ENCODE measurements around the gene GPR152. TPM values are rescaled to one million over a fixed set of nuclear protein-coding genes. Genes with fewer than 3 reads are reported as not detected.
A peak's percentile ranks its signal among the peaks of the same experiment; 100 is the strongest.

GPR152 gene
- polyA plus RNA-seq, 3 donors, result not detected

- Histone ChIP-seq H3K9ac (ENCODE audit: insufficient read depth, low read length, poor library complexity, severe bottlenecking) (peak overlapping the region; percentile 64), H3K27me3 (ENCODE audit: control insufficient read depth in 2 of 2, insufficient read depth in 2 of 2, low read length in 2 of 2) (peaks cover 1 to 48% of the 10 kb centered on the region in 2 donors), H3K4me1 (ENCODE audit: control insufficient read depth in 1 of 2, insufficient read depth in 2 of 2, low read length in 2 of 2) (peaks cover 31 to 52% of the 10 kb centered on the region in 2 donors), H3K4me2 (replicated peaks; ENCODE audit: extremely low read depth, low read length, poor library complexity, severe bottlenecking) (peak overlapping the region; percentile 89), H3K27ac (ENCODE audit: low read depth in 1 of 2, low read length in 2 of 2) (no peak overlapping the region), H2AFZ (ENCODE audit: insufficient read depth, low read depth, low read length, poor library complexity, severe bottlenecking) (peak overlapping the region; percentile 86), H3K9me3 (replicated peaks in 1 of 2; ENCODE audit: control insufficient read depth in 1 of 2, insufficient read depth in 1 of 2, low read length in 2 of 2) (no peaks in the 10 kb centered on the region), H3K36me3 (replicated peaks in 1 of 2; ENCODE audit: control insufficient read depth in 1 of 2, insufficient read depth in 2 of 2, low read length in 2 of 2) (no peaks in the 10 kb centered on the region), H3K79me2 (ENCODE audit: insufficient read depth, low read length) (no peaks in the 10 kb centered on the region), H4K20me1 (ENCODE audit: insufficient read depth, low read length) (no peaks in the 10 kb centered on the region), H3K4me3 (replicated peaks in 1 of 3; ENCODE audit: low read depth in 2 of 3, low read length in 3 of 3) (peak overlapping the region; percentile 0 to 76 (median 24))
- no peak for DNase-seq
- no peak for TF ChIP-seq CTCF (IDR thresholded peaks at IDR 0.05)
- peaks cover 4 to 8% of the 10 kb centered on the region in 2 donors for H3K36me3 Mint-ChIP-seq
- H3K27me3 Mint-ChIP-seq (ENCODE audit: low read depth in 3 of 3), result peaks cover 28 to 49% (median 41%) of the 10 kb centered on the region in 3 donors
- H3K9me3 Mint-ChIP-seq, result peaks cover 0 to 9% (median 2%) of the 10 kb centered on the region in 7 donors
- H3K4me3 Mint-ChIP-seq, result peak overlapping the region; percentile 72 to 82
- no peak overlapping the region for H3K27ac Mint-ChIP-seq
- H3K4me1 Mint-ChIP-seq, result peaks cover 32% of the 10 kb centered on the region
- intact Hi-C loops (cut with micrococcal nuclease), result no loop called here
- WGBS (ENCODE audit: insufficient coverage), result 45% methylated on average over 14 of the region's 15 CpGs
Measured at GRCh38 chr11:67420147-67420645, 32.3 kb downstream of the GPR152 start.

GRCh38 chr11:67419325-67420049 is 33.0 kb downstream of the GPR152 start:
- Mint-ChIP-seq H3K4me1 (peaks cover 35% of the 10 kb centered on the region), H3K27me3 (ENCODE audit: low read depth in 3 of 3) (peaks cover 34 to 57% (median 48%) of the 10 kb centered on the region in 3 donors), H3K36me3 (peaks cover 4 to 8% of the 10 kb centered on the region in 2 donors), H3K27ac (peak overlapping the region in 1 of 7 donors; percentile 8), H3K4me3 (peak overlapping the region; percentile 31 to 82), H3K9me3 (peaks cover 0 to 9% (median 4%) of the 10 kb centered on the region in 7 donors)
- H2AFZ ChIP-seq (ENCODE audit: insufficient read depth, low read depth, low read length, poor library complexity, severe bottlenecking), result peak overlapping the region; percentile 35
- no peak overlapping the region for H3K27ac ChIP-seq (ENCODE audit: low read depth in 1 of 2, low read length in 2 of 2)
- no peak for DNase-seq
- no peaks in the 10 kb centered on the region for H4K20me1 ChIP-seq (ENCODE audit: insufficient read depth, low read length)
- WGBS (ENCODE audit: insufficient coverage), result 89% methylated on average over 19 of the region's 21 CpGs
- H3K9ac ChIP-seq (ENCODE audit: insufficient read depth, low read length, poor library complexity, severe bottlenecking), result no peak overlapping the region
- H3K27me3 ChIP-seq (ENCODE audit: control insufficient read depth in 2 of 2, insufficient read depth in 2 of 2, low read length in 2 of 2), result peaks cover 6 to 55% of the 10 kb centered on the region in 2 donors
- TF ChIP-seq CTCF (IDR thresholded peaks at IDR 0.05), result no peak
- H3K4me1 ChIP-seq (ENCODE audit: control insufficient read depth in 1 of 2, insufficient read depth in 2 of 2, low read length in 2 of 2), result peaks cover 35 to 56% of the 10 kb centered on the region in 2 donors
- H3K36me3 ChIP-seq (replicated peaks in 1 of 2; ENCODE audit: control insufficient read depth in 1 of 2, insufficient read depth in 2 of 2, low read length in 2 of 2), result no peaks in the 10 kb centered on the region
- peak overlapping the region; percentile 45 for H3K4me2 ChIP-seq (replicated peaks; ENCODE audit: extremely low read depth, low read length, poor library complexity, severe bottlenecking)
- no peaks in the 10 kb centered on the region for H3K9me3 ChIP-seq (replicated peaks in 1 of 2; ENCODE audit: control insufficient read depth in 1 of 2, insufficient read depth in 1 of 2, low read length in 2 of 2)
- intact Hi-C loops (cut with micrococcal nuclease), result no loop called here
- no peaks in the 10 kb centered on the region for H3K79me2 ChIP-seq (ENCODE audit: insufficient read depth, low read length)
- peak overlapping the region in 1 of 3 experiments; percentile 32 for H3K4me3 ChIP-seq (replicated peaks in 1 of 3; ENCODE audit: low read depth in 2 of 3, low read length in 3 of 3)

All from CD14-positive monocyte (primary cell).